GM04504 (cell line): ENCODE measurements around the gene ADGRB3.
"Not testable (repeated sequence)": the region's sequence is repeated elsewhere in the genome, so short reads cannot be mapped to it uniquely, and the experiment has no call there.

ENCODE experiments used
- DNase-seq: peaks from one replicate; pipeline ENCODE4 v3.0.0-alpha.2; 2012; ENCODE audit warnings: low read depth

Gene ADGRB3

DNA sequence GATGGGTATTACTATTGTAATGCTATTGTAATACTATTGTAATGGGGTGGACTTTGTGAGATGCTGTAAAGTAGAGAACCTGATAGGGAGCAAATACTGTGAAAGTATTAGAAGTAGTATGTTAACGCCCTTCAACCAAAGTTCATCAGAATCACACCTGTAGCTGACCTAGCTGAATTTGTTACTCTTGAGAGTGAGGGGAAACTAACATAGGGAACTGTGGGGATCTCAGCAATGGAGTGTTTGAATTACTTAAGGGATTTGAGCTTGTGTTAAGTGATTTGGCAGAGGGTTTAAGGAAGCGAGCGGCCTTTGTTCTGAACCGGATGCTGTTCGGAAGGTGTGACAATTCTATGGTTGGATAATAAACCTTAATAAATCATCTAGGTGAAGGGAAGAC lies 312.6 kb downstream of the ADGRB3 start:
- no peak for DNase-seq

DNA sequence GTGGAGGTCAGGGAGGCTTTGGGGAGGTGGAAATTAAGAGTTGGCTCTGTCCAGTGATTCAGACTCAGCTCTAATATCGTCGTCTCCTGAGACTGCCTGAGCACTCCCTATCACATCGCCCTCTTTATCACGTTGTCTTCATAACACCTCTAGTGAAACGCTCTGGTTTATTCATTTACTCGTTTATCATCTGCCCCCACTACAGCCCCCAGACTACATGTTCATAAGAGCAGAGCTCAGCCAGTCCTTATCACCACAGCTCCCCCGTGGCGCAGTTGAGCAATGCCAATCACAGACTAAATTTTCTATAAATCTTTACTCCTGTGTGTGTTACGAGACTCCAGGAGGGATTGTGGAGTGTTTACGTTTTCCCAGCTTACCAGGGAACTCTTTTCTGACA lies 316.2 kb downstream of the ADGRB3 start:
- no peak for DNase-seq

DNA sequence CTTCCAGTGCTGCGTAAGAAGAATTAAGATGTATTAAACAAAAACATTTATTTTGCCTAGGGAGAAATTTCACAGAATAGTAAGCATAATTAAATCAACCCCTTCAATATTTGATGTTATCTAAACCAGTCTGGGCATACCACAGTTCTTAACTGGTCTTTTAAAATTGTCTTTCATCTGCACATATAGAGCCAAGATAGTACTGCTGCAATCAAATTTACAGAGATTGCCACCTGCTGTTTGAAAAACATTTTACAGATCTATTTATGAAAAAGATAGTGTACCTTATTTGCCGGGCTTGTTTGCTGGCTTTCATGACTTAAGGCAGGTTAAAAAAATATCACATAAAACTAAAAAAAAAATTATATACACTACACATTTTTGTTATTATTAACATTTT lies 323.2 kb downstream of the ADGRB3 start:
- DNase-seq: no peak

DNA sequence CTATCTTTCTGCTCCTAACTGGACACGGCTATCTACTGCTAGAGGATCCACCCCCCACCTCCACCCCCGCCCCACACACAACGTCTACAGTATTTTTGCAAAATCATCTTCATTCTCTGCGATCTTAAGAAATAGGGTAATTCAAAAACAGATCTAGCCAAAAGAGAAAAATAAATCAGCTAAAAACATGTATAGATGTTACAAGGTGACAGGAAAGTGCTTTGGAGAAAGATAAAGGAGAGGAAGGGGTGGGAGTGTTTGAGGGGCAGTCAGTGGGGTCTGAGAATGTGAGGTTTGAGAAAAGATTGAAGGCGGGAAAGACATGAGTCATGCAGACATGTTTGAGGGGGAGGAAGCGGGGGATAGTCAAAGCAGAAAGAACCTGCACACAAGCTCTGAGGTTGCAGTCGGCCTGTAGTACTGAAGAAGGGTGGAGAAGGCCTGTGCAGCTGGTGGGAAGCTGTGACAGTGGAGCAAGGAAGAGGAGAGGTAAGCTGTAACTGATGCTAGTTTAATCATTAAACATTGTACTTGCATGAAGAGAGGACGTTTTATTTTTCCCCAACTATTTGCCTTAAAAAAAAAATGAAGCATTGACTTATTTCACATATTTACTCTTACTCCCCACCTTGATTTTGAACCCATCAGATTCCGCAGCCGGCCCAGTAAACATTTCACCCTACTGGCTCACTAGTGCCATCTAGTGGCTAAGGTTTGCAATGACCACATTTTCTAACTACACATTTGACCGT lies 332.6 kb downstream of the ADGRB3 start:
- DNase-seq: peak; percentile 10

DNA sequence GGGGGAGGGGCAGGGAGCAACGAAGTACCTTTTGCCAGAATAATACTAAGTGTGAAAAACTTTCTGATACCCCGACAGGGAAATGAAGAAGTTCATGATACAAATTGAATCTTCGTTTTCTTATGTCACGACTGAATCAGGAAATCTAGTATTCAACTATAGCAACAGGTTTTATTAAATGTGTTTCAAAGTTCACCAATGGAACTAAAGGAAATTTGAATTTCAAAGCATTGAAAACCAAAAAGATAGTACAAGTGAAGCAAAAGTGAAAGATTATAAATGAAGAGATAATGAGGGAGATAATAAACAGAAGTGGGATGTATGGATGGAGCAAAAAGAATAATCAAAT lies 333.2 kb downstream of the ADGRB3 start:
- DNase-seq: no peak

DNA sequence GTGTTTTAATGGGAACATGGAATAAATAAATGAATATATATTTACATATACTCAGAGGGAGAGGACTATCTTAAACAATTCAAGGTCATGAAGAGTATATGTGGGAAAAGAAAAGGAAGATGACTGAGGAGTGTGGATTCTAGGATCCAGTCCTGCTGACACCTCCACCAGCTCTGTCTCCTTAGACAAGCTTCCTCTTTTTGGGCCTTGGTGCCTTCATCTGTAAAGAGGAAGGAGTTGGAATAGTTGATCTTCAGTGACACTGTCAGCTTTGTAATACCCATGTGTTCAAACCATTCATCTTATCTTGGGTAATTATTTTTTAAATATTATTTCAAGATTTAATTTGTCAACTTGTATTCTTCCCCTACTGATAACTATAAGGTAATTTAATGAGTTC lies 338.0 kb downstream of the ADGRB3 start:
- DNase-seq: no peak

DNA sequence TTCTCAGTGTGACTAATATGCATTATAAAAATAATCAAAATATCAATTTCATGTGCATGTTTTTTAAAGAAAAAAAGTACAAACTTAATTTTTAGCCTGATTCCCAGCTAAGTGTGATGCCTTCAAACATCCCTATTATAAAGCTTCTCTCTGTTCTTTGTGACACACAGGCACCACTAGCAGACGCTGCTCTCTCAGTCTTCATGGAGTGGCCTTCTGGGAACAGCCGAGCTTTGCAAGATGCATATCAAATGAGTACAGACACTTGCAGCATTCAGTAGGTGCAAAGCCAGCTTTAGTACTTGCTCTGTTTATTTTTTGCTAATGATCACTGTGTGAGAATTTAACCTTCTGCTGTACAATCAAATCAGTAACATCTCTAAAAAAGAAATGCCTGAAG lies 340.0 kb downstream of the ADGRB3 start:
- no peak for DNase-seq

DNA sequence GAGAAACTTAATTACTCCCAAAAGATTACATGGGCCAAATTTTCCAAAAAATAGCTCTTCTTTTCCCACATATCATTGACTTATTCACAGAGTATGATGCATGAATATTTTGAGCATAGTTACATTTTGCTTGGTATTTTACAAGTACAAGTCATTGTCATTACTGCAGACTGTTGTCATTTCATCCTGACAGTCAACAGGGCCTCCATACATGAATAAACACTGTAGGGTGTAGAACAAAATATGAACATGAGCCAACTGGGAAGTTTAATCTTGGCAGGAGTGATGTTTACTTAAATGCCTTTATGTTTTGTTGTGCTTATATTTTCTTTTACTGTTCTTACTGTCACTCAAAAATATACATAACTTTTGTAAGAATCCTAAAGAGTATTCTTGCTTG lies 340.7 kb downstream of the ADGRB3 start:
- DNase-seq: no peak

DNA sequence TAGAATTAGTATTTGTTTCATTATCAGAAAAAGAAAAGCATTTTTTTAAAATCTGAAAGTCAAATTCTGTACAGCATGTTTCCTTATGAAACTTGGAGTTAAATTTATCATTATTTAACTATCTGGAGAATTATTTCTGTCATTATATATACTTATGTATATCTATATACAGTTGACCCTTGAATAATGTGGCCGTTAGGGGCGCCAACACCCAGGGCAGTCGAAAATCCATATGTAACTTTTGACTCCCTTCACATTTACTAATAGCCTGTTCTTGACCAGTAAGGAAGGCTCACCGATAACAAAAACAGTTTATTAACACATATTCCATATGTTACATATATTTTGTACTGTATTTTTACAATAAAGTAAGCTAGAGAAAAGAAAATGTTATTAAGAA lies 341.2 kb downstream of the ADGRB3 start:
- no peak for DNase-seq

DNA sequence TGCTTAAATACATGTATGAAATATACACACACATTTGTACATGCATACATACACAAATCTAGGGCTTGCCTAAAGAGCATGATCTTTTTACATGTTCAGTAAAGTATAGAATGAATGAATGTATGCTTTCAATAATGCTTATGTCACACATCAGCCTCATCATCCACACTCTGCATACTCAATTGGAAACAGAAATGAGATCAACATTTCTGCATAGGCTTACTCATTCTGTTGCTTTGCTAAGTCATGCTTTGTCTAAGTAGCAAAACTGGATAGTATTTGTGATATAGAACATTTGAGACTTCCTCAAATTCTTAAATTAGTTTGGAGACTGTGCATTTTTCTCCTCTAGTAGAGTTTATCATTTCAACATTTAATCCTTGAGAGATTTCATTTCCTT lies 343.3 kb downstream of the ADGRB3 start:
- no peak for DNase-seq

DNA sequence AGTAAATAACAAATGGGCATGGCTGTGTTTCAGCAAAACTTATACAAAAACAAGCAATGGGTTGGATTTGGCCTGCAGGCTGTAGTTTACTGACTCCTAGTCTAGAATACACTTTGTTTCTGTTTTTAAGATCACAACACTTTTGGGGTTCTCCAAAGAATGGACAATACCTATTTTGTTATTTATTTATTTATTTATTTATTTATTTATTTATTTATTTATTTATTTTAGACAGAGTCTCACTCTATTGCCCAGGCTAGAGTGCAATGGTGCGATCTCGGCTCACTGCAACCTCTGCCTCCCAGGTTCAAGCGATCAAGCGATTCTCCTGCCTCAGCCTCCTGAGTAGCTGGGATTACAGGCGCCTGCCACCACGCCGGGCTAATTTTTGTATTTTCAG lies 346.6 kb downstream of the ADGRB3 start:
- not testable (repeated sequence) for DNase-seq

DNA sequence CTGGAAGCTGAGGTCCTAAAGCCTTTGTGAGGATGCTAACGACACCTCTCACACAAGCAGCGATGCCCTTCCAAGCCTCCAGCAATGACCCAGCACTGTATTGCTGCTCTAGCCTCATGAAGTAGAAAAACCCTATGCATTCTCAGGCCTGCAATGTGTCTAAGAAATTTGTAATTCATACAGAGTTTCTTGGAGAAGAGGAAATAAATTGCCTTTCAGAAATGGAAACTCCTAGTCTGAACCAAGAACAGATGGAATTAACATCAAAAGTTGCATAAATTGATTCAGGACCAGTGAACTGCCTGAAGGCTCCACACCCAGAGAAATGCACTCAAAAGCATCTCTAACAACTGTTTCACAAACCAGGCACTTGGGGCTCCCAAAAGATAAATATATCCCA lies 353.6 kb downstream of the ADGRB3 start:
- DNase-seq: no peak

DNA sequence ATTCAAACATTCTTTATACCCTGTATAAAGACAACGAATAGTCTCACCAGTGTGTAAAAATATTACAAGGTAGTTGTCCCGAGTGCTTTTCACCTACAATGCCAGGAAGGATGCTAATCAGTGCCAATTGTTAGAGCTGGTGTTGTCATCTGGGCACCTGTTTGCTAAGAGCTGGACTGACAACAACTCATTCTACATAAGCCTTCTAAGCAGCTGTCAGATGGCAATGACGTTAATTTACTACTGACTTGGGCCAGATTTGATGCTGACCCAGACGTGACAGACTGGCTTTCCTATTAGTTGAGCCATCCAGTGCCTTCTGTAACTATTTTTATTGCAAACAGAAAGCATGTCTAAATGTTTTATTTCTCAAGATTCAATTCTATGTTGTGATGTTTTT lies 355.2 kb downstream of the ADGRB3 start:
- no peak for DNase-seq

DNA sequence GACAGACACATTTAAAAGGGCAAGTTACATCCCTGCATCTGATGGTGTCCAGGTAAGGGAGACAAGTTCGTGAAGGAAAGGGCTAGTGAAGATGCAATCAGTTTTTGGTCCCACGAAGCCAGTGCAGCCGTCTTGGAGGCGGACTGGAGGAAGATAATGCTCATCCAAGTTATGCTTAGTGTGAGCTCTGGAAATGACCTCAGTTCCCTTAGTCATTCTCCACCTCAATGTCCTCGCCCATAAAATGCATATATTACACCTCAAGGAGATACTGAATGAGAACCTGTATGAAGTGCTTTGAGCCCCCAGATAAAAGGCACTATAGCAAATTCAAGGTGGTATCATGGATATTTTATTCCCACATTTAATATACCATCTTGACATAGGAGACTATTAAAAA lies 358.8 kb downstream of the ADGRB3 start:
- DNase-seq: no peak

DNA sequence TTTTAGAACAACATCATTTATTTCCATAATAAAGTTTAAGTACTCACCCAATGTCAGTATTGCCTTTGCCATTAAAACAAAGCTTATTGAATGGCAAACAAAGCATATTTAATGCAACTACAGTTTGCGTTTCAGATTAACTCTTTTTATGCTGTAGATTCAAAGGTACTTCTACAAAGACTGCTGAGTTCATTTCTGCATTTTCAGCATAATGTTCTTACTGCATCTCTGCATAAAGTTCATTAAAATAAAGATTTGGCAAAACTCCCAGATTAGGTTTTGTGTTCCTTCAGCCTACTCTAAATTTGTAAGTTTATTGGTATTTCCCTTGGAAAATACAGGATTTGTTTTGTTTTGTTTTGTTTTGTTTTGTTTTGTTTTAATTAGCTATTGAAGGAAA lies 359.4 kb downstream of the ADGRB3 start:
- DNase-seq: no peak

DNA sequence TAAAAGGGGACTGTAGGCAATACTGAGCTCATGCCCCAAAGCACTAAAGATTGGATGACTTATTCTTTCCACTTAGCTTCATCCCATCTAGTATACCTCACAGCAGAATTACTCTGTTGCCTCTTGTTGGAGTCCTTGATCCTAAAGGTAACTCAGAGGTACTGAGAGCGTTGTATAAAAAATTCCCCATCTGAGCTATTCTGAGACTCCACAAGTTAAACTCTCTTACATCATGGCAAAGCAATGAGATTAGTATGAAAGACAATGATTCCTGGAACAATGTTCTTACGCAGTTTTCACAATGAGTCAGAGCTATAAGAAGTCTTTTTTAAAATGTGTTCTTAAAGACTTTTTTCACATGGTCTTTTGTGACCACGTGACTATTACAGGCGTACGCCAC lies 370.1 kb downstream of the ADGRB3 start:
- DNase-seq: no peak

DNA sequence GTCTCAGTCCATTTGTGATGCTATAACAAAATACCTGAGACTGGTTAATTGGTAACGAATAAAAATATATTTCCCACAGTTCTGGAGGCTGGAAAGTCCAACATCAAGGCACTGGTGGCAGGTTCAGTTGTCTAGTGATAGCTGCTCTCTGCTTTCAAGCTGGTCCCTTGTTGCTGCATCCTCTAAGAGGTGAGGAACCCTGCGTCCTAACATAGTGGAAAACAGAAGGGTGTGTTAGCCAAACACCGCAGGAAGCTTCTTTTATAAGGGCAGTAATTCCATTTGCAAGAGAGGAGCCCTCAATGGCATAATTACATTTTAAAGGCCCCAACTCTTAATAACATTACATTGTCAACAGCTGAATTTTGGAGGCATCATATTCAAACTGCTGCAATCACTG lies 372.7 kb downstream of the ADGRB3 start:
- no peak for DNase-seq

DNA sequence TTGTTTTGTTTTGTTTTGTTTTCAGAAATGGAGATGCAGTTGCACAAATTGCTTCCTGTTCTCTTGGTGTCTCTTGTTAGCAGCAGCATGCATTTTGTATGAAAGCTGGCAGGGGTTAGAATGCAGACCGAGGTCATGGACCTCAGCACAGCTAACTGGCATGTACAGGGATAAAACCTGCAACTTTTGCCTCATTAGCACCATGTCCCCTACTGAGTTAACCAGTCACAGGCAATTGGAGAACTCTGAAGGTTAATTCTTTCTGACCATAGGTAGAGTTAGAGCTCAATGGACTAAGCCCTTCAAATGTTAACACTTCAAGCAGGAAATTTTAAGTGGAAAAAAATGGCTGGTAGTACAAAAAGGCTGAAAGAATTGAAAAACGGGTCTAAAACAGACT lies 377.1 kb downstream of the ADGRB3 start:
- DNase-seq: no peak

DNA sequence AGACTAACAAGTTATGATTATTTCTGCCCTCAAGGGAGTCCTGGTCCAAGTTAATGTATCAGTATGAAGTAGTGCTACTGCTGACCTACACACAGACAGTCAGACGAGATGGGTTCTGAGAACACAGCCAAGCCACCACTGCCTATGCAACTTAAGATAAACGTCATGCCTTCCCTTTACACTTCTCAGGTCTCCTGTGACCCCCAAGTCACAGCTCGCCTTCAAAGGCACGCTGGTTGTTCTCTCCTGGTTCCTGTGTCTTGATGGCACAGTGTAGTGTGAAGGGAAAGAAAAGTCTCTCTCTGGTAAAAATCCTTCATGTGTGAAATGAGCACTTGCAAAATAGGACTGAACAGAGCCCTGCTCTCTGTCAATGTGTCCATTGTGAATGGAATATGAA lies 377.8 kb downstream of the ADGRB3 start:
- DNase-seq: no peak

DNA sequence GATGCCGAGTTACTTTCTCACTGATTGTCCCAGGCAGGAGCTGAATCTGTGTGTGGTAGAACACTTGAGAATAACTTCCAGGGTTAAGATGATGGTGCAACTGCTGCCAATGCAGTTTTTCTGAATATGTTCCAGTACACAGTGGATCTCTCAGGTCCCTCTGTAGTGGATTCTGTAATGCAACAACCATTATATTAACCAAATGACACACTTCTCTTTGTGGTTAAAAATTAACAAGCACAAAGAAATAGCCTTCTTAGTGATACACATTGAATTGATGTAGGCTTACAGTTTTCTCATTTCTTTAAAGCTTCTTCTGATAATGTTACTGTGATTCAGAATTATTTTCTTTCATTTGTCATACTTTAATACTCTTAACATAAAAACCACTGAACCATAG lies 383.8 kb downstream of the ADGRB3 start:
- DNase-seq: no peak

DNA sequence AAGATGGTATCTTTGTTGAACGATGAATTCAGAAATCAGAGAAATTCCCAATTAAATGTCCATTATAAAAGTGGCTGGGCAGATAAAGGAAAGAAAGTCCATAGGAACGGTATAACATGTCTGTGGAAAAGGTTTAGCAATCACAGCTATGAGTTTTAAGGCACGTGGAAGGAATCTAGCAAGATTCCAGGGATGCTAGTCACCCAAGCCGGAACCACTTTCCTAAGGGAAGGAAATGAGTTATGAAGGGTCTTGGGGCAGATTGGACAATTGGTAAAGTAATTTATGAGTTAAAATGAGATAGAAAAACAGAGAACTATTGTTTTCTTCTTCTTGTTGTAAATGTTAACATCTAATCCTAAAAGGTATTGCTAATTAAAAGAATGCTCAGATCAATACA lies 384.8 kb downstream of the ADGRB3 start:
- no peak for DNase-seq

DNA sequence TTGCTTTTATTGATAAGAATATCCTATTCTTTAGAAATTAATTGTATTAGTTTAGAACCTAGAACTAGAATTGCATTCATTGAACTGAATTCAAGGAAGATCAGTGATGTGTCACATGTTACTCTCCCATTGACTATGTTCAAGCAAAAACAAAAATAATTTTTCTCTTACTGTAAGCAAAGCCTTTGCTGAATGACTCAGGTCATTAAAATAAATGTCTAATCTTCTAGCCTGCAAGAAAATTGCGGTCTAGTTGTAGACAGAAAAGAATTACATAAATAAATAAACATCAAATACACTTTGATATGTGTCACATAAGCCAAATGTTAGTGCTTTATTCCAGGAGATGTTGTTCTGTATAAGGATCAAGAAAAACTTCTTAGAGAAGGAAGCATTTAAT lies 387.9 kb downstream of the ADGRB3 start:
- DNase-seq: no peak

DNA sequence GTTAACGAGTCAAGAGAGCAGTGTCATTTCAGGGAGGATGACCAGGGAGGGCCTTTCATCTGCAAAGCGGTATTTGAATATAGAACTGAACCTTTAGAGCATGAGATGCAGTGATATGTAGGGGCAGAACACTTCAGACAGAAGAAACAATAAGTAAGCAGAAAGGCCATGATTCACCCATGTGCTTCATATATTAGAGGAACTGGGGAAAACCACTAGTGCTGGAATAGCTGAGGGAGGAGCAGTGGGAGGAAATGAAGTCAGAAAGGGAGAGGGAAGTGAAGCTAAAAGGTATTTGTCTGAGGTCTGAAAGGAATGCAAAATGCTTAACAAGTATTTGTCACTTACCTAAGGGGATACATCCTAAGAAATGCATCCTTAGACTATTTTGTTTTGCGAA lies 391.2 kb downstream of the ADGRB3 start:
- no peak for DNase-seq

DNA sequence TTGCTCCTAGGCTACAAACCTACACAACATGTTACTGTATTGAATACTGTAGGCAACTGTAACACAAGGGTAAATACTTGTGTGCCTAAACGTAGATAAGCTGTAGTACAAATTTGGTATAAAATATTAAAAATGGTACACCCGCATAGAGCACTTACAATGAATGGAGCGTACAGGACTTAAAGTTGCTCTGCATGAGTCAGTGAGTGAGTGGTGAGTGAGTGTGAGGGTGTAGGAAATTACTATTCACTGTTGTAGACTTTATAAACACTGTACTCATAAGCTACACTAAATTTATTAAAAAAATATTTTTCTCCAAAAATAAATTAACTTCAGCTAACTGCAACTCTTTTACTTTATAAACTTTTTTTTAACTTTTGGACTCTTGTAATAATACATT lies 391.6 kb downstream of the ADGRB3 start:
- no peak for DNase-seq

DNA sequence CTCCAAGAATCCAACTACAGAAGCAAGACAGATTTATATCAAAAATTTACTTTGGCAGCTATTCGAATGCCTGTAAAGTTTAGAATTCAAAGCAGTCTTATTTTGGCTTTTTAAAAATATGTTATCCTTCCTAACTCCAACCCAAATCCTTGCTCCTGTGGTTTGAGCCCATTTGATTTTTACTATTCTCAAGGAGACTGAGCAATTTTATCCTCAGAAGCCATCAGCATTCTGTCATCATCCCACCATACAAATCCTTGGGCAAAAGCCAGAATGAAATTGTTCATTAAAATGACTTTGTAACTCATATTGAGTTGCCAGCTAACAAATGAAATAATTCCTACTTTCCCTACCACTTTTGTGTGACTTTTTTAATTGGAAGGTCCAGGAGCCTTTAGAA lies 392.8 kb downstream of the ADGRB3 start:
- no peak for DNase-seq
